ENCODE results near the gene STIP1.
A peak's percentile ranks its signal among the peaks of the same experiment; 100 is the strongest.

STIP1 gene

DNA sequence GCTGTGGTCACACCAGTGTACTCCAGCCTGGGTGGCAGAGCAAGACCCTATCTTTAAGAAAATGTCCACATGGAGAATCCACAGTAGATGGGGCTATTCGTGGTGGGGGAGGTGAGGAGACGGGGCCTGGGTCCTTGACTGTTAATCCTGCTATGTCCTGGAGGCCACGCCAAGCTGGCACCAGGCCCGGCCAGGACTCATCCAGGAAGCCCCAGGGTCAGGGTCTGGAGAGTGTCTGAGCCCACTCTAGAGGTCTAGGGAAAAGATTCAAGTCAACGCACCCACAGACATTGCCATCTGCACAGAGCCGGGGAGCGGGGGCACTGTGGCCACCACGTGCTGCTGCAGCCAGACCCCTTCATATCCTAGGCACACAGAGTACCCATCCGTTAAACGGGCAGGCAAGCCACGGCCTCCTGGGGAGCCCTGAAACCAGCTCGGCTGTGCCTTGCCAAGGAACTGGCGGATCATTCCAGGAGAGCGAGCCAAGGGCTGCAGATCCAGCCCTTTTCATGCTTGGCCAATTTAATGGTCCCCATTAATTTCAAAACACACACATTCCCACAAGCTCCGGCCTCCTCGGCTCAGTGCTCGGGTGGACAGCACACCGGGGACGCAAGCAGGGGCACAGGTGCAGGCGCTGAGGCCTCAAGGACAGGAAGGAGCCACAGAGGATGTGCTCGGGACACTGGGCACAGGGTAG is 44.7 kb upstream of the STIP1 start:
- in situ Hi-C loops (cut with HindIII; ENCODE audit: low pct_ligation_motif_present, low sequenced_read_pairs): no loop called here
- no peaks in the 10 kb centered on the region for H3K27me3 ChIP-seq (replicated peaks)
- H3K27ac ChIP-seq: no peak overlapping the region
- TF ChIP-seq, protein P1, sequence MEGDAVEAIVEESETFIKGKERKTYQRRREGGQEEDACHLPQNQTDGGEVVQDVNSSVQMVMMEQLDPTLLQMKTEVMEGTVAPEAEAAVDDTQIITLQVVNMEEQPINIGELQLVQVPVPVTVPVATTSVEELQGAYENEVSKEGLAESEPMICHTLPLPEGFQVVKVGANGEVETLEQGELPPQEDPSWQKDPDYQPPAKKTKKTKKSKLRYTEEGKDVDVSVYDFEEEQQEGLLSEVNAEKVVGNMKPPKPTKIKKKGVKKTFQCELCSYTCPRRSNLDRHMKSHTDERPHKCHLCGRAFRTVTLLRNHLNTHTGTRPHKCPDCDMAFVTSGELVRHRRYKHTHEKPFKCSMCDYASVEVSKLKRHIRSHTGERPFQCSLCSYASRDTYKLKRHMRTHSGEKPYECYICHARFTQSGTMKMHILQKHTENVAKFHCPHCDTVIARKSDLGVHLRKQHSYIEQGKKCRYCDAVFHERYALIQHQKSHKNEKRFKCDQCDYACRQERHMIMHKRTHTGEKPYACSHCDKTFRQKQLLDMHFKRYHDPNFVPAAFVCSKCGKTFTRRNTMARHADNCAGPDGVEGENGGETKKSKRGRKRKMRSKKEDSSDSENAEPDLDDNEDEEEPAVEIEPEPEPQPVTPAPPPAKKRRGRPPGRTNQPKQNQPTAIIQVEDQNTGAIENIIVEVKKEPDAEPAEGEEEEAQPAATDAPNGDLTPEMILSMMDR (IDR thresholded peaks at IDR 0.05; ENCODE audit: low read depth, low read length, missing control alignments): no peak
- H3K36me3 ChIP-seq (replicated peaks): no peaks in the 10 kb centered on the region
- no peak overlapping the region for H3K4me3 ChIP-seq (ENCODE audit: low read depth, low read length)
- DNase-seq: no peak

DNA sequence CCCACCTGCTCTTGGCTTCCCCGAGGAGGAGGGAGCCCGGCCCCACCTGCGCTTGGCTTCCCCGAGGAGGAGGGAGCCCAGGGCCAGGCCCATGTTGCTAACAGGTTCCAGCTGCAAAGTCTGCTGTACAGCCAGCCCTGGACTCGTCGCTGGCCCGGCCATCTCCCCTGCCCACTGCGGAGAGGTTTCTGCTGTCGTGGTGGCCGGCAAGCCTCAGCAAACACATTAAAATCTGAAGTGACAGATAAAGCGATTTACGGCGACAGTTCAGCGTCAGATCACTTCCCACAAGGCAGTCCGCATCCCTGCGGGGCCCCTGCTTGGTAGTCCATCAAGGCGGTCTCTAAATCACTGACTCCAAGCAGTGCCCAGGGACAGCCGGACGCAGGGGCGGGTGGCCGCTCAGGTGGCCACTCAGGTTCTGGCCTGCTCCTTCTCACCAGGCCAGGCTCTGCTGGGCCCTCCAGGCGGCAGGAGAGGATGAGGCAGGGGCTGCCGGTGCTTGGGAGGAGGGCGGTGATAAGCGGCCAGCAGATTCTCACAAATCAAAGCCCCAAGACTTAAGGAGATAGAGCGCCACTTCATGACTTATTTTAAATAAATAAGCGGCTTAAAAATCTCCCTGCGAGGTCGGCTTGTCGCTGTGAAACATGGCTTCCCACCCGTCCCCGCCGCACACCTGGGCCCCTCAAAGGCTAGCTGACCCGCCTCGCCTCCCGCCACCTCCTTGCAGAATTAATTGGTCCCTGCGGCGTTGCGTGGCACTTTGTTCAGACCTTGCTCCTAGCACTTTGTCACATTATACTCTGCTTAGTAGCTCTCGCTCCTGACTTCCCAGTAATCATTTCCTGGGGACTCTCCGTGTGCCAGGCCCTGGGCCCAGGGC is 41.1 kb upstream of the STIP1 start:
- Histone ChIP-seq H3K4me3 (ENCODE audit: low read depth, low read length) (no peak overlapping the region), H3K27me3 (replicated peaks) (no peaks in the 10 kb centered on the region), H3K27ac (no peak overlapping the region), H3K36me3 (replicated peaks) (no peaks in the 10 kb centered on the region)
- in situ Hi-C loops (cut with HindIII; ENCODE audit: low pct_ligation_motif_present, low sequenced_read_pairs): no loop called here
- DNase-seq: no peak
- TF ChIP-seq, protein P1 (IDR thresholded peaks at IDR 0.05; ENCODE audit: low read depth, low read length, missing control alignments): no peak

- Histone ChIP-seq H3K4me3 (ENCODE audit: low read depth, low read length) (no peak overlapping the region), H3K27me3 (replicated peaks) (no peaks in the 10 kb centered on the region), H3K27ac (no peak overlapping the region), H3K36me3 (replicated peaks) (no peaks in the 10 kb centered on the region)
- TF ChIP-seq, protein P1 (IDR thresholded peaks at IDR 0.05; ENCODE audit: low read depth, low read length, missing control alignments): peak; percentile 88
- peak; percentile 23 for DNase-seq
- in situ Hi-C loops (cut with HindIII; ENCODE audit: low pct_ligation_motif_present, low sequenced_read_pairs): no loop called here
Observed at GRCh38 chr11:64146036-64146955, 39.7 kb upstream of the STIP1 start.

DNA sequence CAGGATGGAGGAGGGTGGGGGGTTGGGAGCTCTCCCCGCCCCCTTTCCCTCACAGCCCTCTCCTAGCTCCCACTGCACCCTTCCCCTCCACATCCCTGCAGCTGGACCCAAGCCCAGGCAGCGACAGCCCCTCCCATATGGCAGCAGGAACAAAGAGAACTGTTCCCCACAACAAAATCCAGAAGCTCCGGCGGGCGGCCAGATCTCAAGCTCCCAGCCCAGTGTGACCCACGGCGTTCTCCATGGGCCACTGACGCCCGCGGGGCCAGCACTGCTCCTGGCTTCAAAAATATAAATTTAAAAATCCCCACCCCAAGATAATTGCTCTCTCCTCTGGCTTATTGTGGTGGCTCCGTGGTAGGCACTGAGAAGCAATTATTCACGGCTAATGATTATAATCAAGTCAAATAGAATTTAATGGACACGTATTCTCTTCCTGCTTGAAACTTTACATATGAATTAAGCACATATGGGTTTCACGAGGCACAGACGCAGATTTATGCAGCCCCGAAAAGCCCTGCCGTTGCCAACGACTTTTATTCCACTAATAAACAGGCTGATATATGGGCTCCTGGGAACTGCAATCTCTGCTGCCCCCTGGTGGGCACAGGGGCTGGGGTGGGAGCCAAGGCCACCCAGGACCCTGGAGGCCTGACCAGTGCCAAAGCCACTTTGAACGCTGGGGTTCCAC is 37.6 kb upstream of the STIP1 start:
- peak; percentile 66 for DNase-seq
- TF ChIP-seq, protein P1 (IDR thresholded peaks at IDR 0.05; ENCODE audit: low read depth, low read length, missing control alignments): peak; percentile 98
- no peaks in the 10 kb centered on the region for H3K27me3 ChIP-seq (replicated peaks)
- no peak overlapping the region for H3K27ac ChIP-seq
- H3K36me3 ChIP-seq (replicated peaks): no peaks in the 10 kb centered on the region
- in situ Hi-C loops (cut with HindIII; ENCODE audit: low pct_ligation_motif_present, low sequenced_read_pairs): no loop called here
- no peak overlapping the region for H3K4me3 ChIP-seq (ENCODE audit: low read depth, low read length)

DNA sequence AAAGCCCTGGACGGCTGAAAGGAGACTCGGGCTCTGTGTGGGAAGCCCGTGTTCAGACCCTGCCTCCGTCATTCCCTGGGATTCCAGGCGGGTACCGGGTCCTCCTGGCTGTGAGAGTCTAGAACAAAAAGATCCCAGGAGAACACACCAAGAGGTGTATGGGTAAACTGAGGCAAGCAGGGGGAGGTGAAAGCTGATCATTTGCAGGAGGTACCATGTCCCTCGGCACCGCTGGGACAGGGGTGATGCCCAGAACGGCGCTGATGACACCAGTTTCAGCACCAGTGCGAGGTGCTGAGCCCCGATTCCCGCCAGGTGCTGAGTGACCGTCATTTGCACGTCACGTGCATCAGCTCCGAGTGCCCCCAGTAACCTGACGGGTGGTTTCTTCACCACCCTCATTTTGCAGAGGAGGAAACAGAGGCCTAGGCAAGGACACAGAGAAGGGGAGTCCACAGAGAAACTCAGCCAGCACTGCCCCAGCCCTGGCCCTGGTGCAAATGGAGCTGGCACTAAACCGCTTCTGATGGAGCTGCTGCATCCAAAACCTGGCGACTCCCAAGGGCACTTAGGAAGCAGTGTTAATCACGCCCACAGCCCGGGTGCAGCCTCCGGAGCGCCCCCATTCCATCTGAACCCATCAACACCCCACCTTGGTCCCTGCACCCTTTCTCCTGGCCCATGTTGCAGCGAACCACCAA is 36.9 kb upstream of the STIP1 start:
- Histone ChIP-seq H3K36me3 (replicated peaks) (no peaks in the 10 kb centered on the region), H3K27me3 (replicated peaks) (no peaks in the 10 kb centered on the region), H3K27ac (no peak overlapping the region), H3K4me3 (ENCODE audit: low read depth, low read length) (no peak overlapping the region)
- in situ Hi-C loops (cut with HindIII; ENCODE audit: low pct_ligation_motif_present, low sequenced_read_pairs): no loop called here
- TF ChIP-seq, protein P1 (IDR thresholded peaks at IDR 0.05; ENCODE audit: low read depth, low read length, missing control alignments): no peak
- no peak for DNase-seq
